Adipose tissue (tissue), 3 donors: ENCODE data around the gene THBS4. TPM values are rescaled to one million over a fixed set of nuclear protein-coding genes. Genes with fewer than 3 reads are reported as not detected.

Experiments
- polyA plus RNA-seq, 3 donors: library from polyadenylated mRNA; stranded (reverse); fragments of 200-250 nt; gene quantifications; one replicate each; pipeline ENCODE4 v1.2.3, GENCODE V29; 2013
- donor health status: healthy with polysubstance abuse.
- donor health status: Bipolar disorder and iron deficiency.
- donor health status: healthy.

THBS4 gene
- polyA plus RNA-seq, 3 donors, result 5.3 to 35.2 (median 25.1) TPM

Other genes starting within 250 kb of the THBS4 start
- 1 to 10 TPM; 2.9 to 4.8 (median 4.8) TPM for gene MTX3, start 44.1 kb upstream of the THBS4 start, polyA plus RNA-seq
- 10 to 100 TPM in 1 of 3 donors, 1 to 10 TPM in 2; 3.4 to 18.7 (median 4.9) TPM for gene SERINC5, start 220.7 kb downstream of the THBS4 start, polyA plus RNA-seq